ENCODE measurements around the gene CCDC126.

The CCDC126 gene

GRCh38 chr7:23628370-23628769 is 31.2 kb downstream of the CCDC126 start:
- DNase-seq (ENCODE audit: extremely low read depth, low read depth): no peak
- no peak for TF ChIP-seq CTCF (IDR thresholded peaks at IDR 0.05; ENCODE audit: low read depth, low read length)

- no peak for TF ChIP-seq CTCF (IDR thresholded peaks at IDR 0.05; ENCODE audit: low read depth, low read length)
These were observed 36.2 kb downstream of the CCDC126 start for GRCh38 chr7:23633417-23633816.

GRCh38 chr7:23645822-23646221 is 48.6 kb downstream of the CCDC126 start:
- no peak for TF ChIP-seq CTCF (IDR thresholded peaks at IDR 0.05; ENCODE audit: low read depth, low read length)
- no peak for DNase-seq (ENCODE audit: extremely low read depth, low read depth)

More at GRCh38 chr7:23633417-23633816, 36.2 kb downstream of the CCDC126 start:
- DNase-seq (ENCODE audit: extremely low read depth, low read depth): no peak

DNA sequence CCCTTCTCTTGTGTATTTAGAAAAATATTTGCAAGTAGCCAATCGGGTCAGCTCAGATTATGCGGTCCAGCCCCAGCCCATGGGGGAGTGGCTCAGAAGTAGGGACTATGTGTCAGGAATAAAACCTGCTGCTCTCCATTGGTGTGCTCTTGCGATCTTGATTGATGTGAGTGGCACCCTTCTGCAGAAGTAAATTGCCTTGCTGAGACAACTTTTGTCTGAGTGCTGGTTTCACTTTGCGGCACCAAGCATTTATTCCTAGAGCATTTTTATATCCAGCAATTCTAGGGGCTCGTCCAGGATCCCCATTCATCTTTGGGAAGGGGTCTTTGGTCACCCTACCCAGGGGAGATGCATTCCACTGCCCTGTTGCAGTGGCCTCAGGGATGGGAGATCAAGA is 56.8 kb downstream of the CCDC126 start:
- no peak for TF ChIP-seq CTCF (IDR thresholded peaks at IDR 0.05; ENCODE audit: low read depth, low read length)
- DNase-seq (ENCODE audit: extremely low read depth, low read depth): no peak

DNA sequence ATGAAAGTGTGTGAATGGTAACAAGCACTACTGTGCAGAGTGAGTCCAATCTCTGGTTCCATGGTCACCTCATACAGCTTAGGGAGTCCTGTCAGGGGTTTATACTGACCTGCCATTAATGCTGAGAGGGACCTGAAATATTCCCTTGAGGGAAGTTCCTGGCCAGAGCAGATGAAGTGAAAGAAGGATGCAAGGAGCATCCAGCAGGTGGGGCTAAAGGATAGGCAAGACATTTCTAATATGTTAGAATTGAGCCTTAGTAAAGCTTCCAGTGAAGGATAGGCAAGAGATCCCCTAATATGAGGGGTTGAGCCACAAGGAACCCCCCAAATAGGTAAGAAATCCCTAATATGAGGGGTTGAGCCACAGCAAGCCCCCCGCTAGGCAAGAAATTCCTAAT is 57.3 kb downstream of the CCDC126 start:
- no peak for DNase-seq (ENCODE audit: extremely low read depth, low read depth)
- peak; percentile 10 for TF ChIP-seq CTCF (IDR thresholded peaks at IDR 0.05; ENCODE audit: low read depth, low read length)

- no peak for DNase-seq (ENCODE audit: extremely low read depth, low read depth)
- no peak for TF ChIP-seq CTCF (IDR thresholded peaks at IDR 0.05; ENCODE audit: low read depth, low read length)
These were observed 58.3 kb downstream of the CCDC126 start for GRCh38 chr7:23655433-23655832.

- no peak for DNase-seq (ENCODE audit: extremely low read depth, low read depth)
- no peak for TF ChIP-seq CTCF (IDR thresholded peaks at IDR 0.05; ENCODE audit: low read depth, low read length)
These were observed 61.7 kb downstream of the CCDC126 start for GRCh38 chr7:23658831-23659427.
